Measurements from ENCODE around the gene CCSER1.

The CCSER1 gene

GRCh38 chr4:90130076-90130475 lies 2.9 kb downstream of the CCSER1 start:
- no peak for FAIRE-seq

GRCh38 chr4:90137555-90137954 lies 10.4 kb downstream of the CCSER1 start:
- TF ChIP-seq TAF1 (IDR thresholded peaks at IDR 0.05; ENCODE audit: borderline replicate concordance, low read depth, low read length) (no peak), POLR2A (IDR thresholded peaks at IDR 0.05; ENCODE audit: low read depth, low read length) (no peak), POLR2AphosphoS5 (IDR thresholded peaks at IDR 0.05; ENCODE audit: low read depth, low read length) (no peak)
- FAIRE-seq, result no peak
- no peak for DNase-seq (ENCODE audit: insufficient read length)

More at GRCh38 chr4:90130076-90130475, 2.9 kb downstream of the CCSER1 start:
- TF ChIP-seq TAF1 (IDR thresholded peaks at IDR 0.05; ENCODE audit: borderline replicate concordance, low read depth, low read length), result no peak
- TF ChIP-seq POLR2A (IDR thresholded peaks at IDR 0.05; ENCODE audit: low read depth, low read length), result no peak
- no peak for TF ChIP-seq POLR2AphosphoS5 (IDR thresholded peaks at IDR 0.05; ENCODE audit: low read depth, low read length)
- DNase-seq (ENCODE audit: insufficient read length), result no peak

- TF ChIP-seq POLR2A (IDR thresholded peaks at IDR 0.05; ENCODE audit: low read depth, low read length), result no peak
- TF ChIP-seq POLR2AphosphoS5 (IDR thresholded peaks at IDR 0.05; ENCODE audit: low read depth, low read length), result no peak
- no peak for TF ChIP-seq TAF1 (IDR thresholded peaks at IDR 0.05; ENCODE audit: borderline replicate concordance, low read depth, low read length)
- DNase-seq (ENCODE audit: insufficient read length) (no peak), FAIRE-seq (peak; percentile 36)
Observed at GRCh38 chr4:90142081-90142480, 14.9 kb downstream of the CCSER1 start.

- DNase-seq (ENCODE audit: insufficient read length), result no peak
- no peak for FAIRE-seq
- no peak for TF ChIP-seq POLR2AphosphoS5 (IDR thresholded peaks at IDR 0.05; ENCODE audit: low read depth, low read length)
- no peak for TF ChIP-seq TAF1 (IDR thresholded peaks at IDR 0.05; ENCODE audit: borderline replicate concordance, low read depth, low read length)
- no peak for TF ChIP-seq POLR2A (IDR thresholded peaks at IDR 0.05; ENCODE audit: low read depth, low read length)
Observed at GRCh38 chr4:90145319-90145718, 18.1 kb downstream of the CCSER1 start.

GRCh38 chr4:90146306-90146705 lies 19.1 kb downstream of the CCSER1 start:
- no peak for FAIRE-seq
- no peak for DNase-seq (ENCODE audit: insufficient read length)
- no peak for TF ChIP-seq POLR2A (IDR thresholded peaks at IDR 0.05; ENCODE audit: low read depth, low read length)
- no peak for TF ChIP-seq TAF1 (IDR thresholded peaks at IDR 0.05; ENCODE audit: borderline replicate concordance, low read depth, low read length)
- TF ChIP-seq POLR2AphosphoS5 (IDR thresholded peaks at IDR 0.05; ENCODE audit: low read depth, low read length), result no peak

- no peak for TF ChIP-seq TAF1 (IDR thresholded peaks at IDR 0.05; ENCODE audit: borderline replicate concordance, low read depth, low read length)
- no peak for TF ChIP-seq POLR2A (IDR thresholded peaks at IDR 0.05; ENCODE audit: low read depth, low read length)
- no peak for TF ChIP-seq POLR2AphosphoS5 (IDR thresholded peaks at IDR 0.05; ENCODE audit: low read depth, low read length)
- FAIRE-seq, result no peak
- no peak for DNase-seq (ENCODE audit: insufficient read length)
Observed at GRCh38 chr4:90148574-90149148, 21.5 kb downstream of the CCSER1 start.

- no peak for FAIRE-seq
- TF ChIP-seq TAF1 (IDR thresholded peaks at IDR 0.05; ENCODE audit: borderline replicate concordance, low read depth, low read length) (no peak), POLR2AphosphoS5 (IDR thresholded peaks at IDR 0.05; ENCODE audit: low read depth, low read length) (no peak), POLR2A (IDR thresholded peaks at IDR 0.05; ENCODE audit: low read depth, low read length) (no peak)
- DNase-seq (ENCODE audit: insufficient read length), result no peak
Observed at GRCh38 chr4:90152024-90152423, 24.8 kb downstream of the CCSER1 start.

- TF ChIP-seq TAF1 (IDR thresholded peaks at IDR 0.05; ENCODE audit: borderline replicate concordance, low read depth, low read length) (no peak), POLR2AphosphoS5 (IDR thresholded peaks at IDR 0.05; ENCODE audit: low read depth, low read length) (no peak), POLR2A (IDR thresholded peaks at IDR 0.05; ENCODE audit: low read depth, low read length) (no peak)
- FAIRE-seq, result no peak
- no peak for DNase-seq (ENCODE audit: insufficient read length)
Observed at GRCh38 chr4:90159193-90159592, 32.0 kb downstream of the CCSER1 start.

GRCh38 chr4:90160044-90160443 lies 32.9 kb downstream of the CCSER1 start:
- FAIRE-seq, result no peak
- TF ChIP-seq POLR2A (IDR thresholded peaks at IDR 0.05; ENCODE audit: low read depth, low read length) (no peak), TAF1 (IDR thresholded peaks at IDR 0.05; ENCODE audit: borderline replicate concordance, low read depth, low read length) (no peak), POLR2AphosphoS5 (IDR thresholded peaks at IDR 0.05; ENCODE audit: low read depth, low read length) (no peak)
- no peak for DNase-seq (ENCODE audit: insufficient read length)

GRCh38 chr4:90162566-90162965 lies 35.4 kb downstream of the CCSER1 start:
- DNase-seq (ENCODE audit: insufficient read length) (no peak), FAIRE-seq (no peak)
- TF ChIP-seq TAF1 (IDR thresholded peaks at IDR 0.05; ENCODE audit: borderline replicate concordance, low read depth, low read length), result no peak
- no peak for TF ChIP-seq POLR2AphosphoS5 (IDR thresholded peaks at IDR 0.05; ENCODE audit: low read depth, low read length)
- no peak for TF ChIP-seq POLR2A (IDR thresholded peaks at IDR 0.05; ENCODE audit: low read depth, low read length)

GRCh38 chr4:90163872-90164271 lies 36.7 kb downstream of the CCSER1 start:
- FAIRE-seq (peak; percentile 46), DNase-seq (ENCODE audit: insufficient read length) (no peak)
- no peak for TF ChIP-seq POLR2AphosphoS5 (IDR thresholded peaks at IDR 0.05; ENCODE audit: low read depth, low read length)
- TF ChIP-seq POLR2A (IDR thresholded peaks at IDR 0.05; ENCODE audit: low read depth, low read length), result no peak
- TF ChIP-seq TAF1 (IDR thresholded peaks at IDR 0.05; ENCODE audit: borderline replicate concordance, low read depth, low read length), result no peak

GRCh38 chr4:90165883-90166282 lies 38.7 kb downstream of the CCSER1 start:
- DNase-seq (ENCODE audit: insufficient read length), result no peak
- no peak for TF ChIP-seq POLR2AphosphoS5 (IDR thresholded peaks at IDR 0.05; ENCODE audit: low read depth, low read length)
- no peak for TF ChIP-seq TAF1 (IDR thresholded peaks at IDR 0.05; ENCODE audit: borderline replicate concordance, low read depth, low read length)
- TF ChIP-seq POLR2A (IDR thresholded peaks at IDR 0.05; ENCODE audit: low read depth, low read length), result no peak
- FAIRE-seq, result peak; percentile 51
